Parathyroid adenoma (tissue), 2 donors: ENCODE results near the gene TMCO4.

Experiments
- H2AFZ ChIP-seq: fragments of 300-600 bp; sonication (generic); one replicate; pipeline ENCODE4 v1.7.0; 2017; ENCODE audit warnings: antibody characterized with exemption, mild to moderate bottlenecking
- H3K27ac ChIP-seq: fragments of 300-600 bp; sonication (generic); one replicate; pipeline ENCODE4 v1.7.0; 2017
- H3K27me3 ChIP-seq: fragments of 300-600 bp; sonication (generic); one replicate; pipeline ENCODE4 v1.7.0; 2017; ENCODE audit warnings: low read length; ENCODE audit not compliant: control insufficient read depth, insufficient read depth
- H3K36me3 ChIP-seq: fragments of 300-600 bp; sonication (generic); one replicate; pipeline ENCODE4 v1.7.0; 2017; ENCODE audit warnings: low read length; ENCODE audit not compliant: control insufficient read depth, insufficient read depth
- H3K4me1 ChIP-seq: fragments of 300-600 bp; sonication (generic); one replicate; pipeline ENCODE4 v1.7.0; 2017; ENCODE audit warnings: control low read depth
- H3K4me2 ChIP-seq: fragments of 300-600 bp; sonication (generic); one replicate; pipeline ENCODE4 v1.7.0; 2017; ENCODE audit warnings: low read length
- H3K4me3 ChIP-seq: fragments of 300-600 bp; sonication (generic); one replicate; pipeline ENCODE4 v1.7.0; 2017; ENCODE audit warnings: low read depth, low read length
- H3K79me2 ChIP-seq: fragments of 300-600 bp; sonication (generic); one replicate; pipeline ENCODE4 v1.7.0; 2017; ENCODE audit warnings: control low read depth
- H3K9ac ChIP-seq: fragments of 300-600 bp; sonication (generic); one replicate; pipeline ENCODE4 v1.7.0; 2017; ENCODE audit warnings: mild to moderate bottlenecking
- H3K9me3 ChIP-seq: fragments of 300-600 bp; sonication (generic); one replicate; pipeline ENCODE4 v1.7.0; 2017; ENCODE audit warnings: low read length; ENCODE audit not compliant: control insufficient read depth
- CTCF ChIP-seq: fragments of 300-600 bp; sonication (generic); IDR thresholded peaks from one replicate; pipeline ENCODE4 v1.7.0; 2017; ENCODE audit warnings: antibody characterized with exemption, mild to moderate bottlenecking
- donor health status: primary hyperparathyroidism.

Gene TMCO4

GRCh38 chr1:19715334-19716203, 84.1 kb downstream of the TMCO4 start:
- Histone ChIP-seq H3K36me3 (no peaks in the 10 kb centered on the region), H3K27ac (no peak overlapping the region), H2AFZ (no peak overlapping the region), H3K27me3 (no peaks in the 10 kb centered on the region), H3K9ac (no peak overlapping the region), H3K4me1 (no peaks in the 10 kb centered on the region), H3K79me2 (no peaks in the 10 kb centered on the region), H3K4me2 (no peak overlapping the region), H3K9me3 (no peaks in the 10 kb centered on the region), H3K4me3 (no peak overlapping the region)
- peak; percentile 63 for TF ChIP-seq CTCF

GRCh38 chr1:19712928-19713327, 86.8 kb downstream of the TMCO4 start:
- H3K9ac ChIP-seq = no peak overlapping the region
- no peak overlapping the region for H2AFZ ChIP-seq
- no peaks in the 10 kb centered on the region for H3K79me2 ChIP-seq
- no peaks in the 10 kb centered on the region for H3K36me3 ChIP-seq
- no peaks in the 10 kb centered on the region for H3K4me1 ChIP-seq
- H3K4me3 ChIP-seq = no peak overlapping the region
- H3K9me3 ChIP-seq = no peaks in the 10 kb centered on the region
- H3K27ac ChIP-seq = no peak overlapping the region
- TF ChIP-seq CTCF = no peak
- no peak overlapping the region for H3K4me2 ChIP-seq
- no peaks in the 10 kb centered on the region for H3K27me3 ChIP-seq

- no peaks in the 10 kb centered on the region for H3K27me3 ChIP-seq
Measured at GRCh38 chr1:19710825-19711611, 88.7 kb downstream of the TMCO4 start.

GRCh38 chr1:19709260-19709793, 90.4 kb downstream of the TMCO4 start:
- Histone ChIP-seq H3K36me3 (no peaks in the 10 kb centered on the region), H3K27me3 (no peaks in the 10 kb centered on the region), H3K9me3 (no peaks in the 10 kb centered on the region), H3K79me2 (no peaks in the 10 kb centered on the region), H3K4me2 (no peak overlapping the region), H3K9ac (no peak overlapping the region), H3K4me1 (no peaks in the 10 kb centered on the region), H3K27ac (no peak overlapping the region), H3K4me3 (no peak overlapping the region), H2AFZ (no peak overlapping the region)
- TF ChIP-seq CTCF = no peak

More at GRCh38 chr1:19710825-19711611, 88.7 kb downstream of the TMCO4 start:
- Histone ChIP-seq H3K79me2 (no peaks in the 10 kb centered on the region), H3K4me2 (no peak overlapping the region), H2AFZ (no peak overlapping the region), H3K4me1 (no peaks in the 10 kb centered on the region), H3K36me3 (no peaks in the 10 kb centered on the region), H3K4me3 (no peak overlapping the region), H3K9ac (no peak overlapping the region), H3K9me3 (no peaks in the 10 kb centered on the region), H3K27ac (no peak overlapping the region)
- no peak for TF ChIP-seq CTCF
